Measurements from ENCODE around the gene MT1G. TPM values are rescaled to one million over a fixed set of nuclear protein-coding genes. Genes with fewer than 3 reads are reported as not detected.
"Not testable (repeated sequence)": the region's sequence is repeated elsewhere in the genome, so short reads cannot be mapped to it uniquely, and the experiment has no call there.

Gene MT1G
- polyA plus RNA-seq, 1 donor (not counting 4 experiments of a cell fraction or from before 2014, with no cell fraction given), result 9.8 TPM

GRCh38 chr16:56621665-56622445 is 46.0 kb downstream of the MT1G start:
- H3K9me3 ChIP-seq (ENCODE audit: control insufficient read depth, low read depth, low read length); H3K4me2 ChIP-seq (ENCODE audit: control insufficient read depth, extremely low read depth, insufficient read depth, low read depth, low read length); H3K9me1 ChIP-seq (ENCODE audit: control insufficient read depth, extremely low read depth, insufficient read depth, low read length); H3K4me3 ChIP-seq (ENCODE audit: control insufficient read depth in 2 of 3, extremely low read depth in 1 of 3, insufficient read depth in 2 of 3, low read depth in 1 of 3, low read length in 3 of 3); H3K27ac ChIP-seq (ENCODE audit: control insufficient read depth, insufficient read depth, low read length); H3K9ac ChIP-seq (ENCODE audit: control insufficient read depth, extremely low read depth, insufficient read depth, low read length); H3K79me2 ChIP-seq (ENCODE audit: control insufficient read depth, insufficient read depth, low read length); FAIRE-seq; H3K36me3 ChIP-seq (ENCODE audit: control insufficient read depth in 2 of 2, extremely low read depth in 1 of 2, insufficient read depth in 2 of 2, low read length in 2 of 2); DNase-seq (ENCODE audit: low read depth, low spot score); H3K27me3 ChIP-seq (ENCODE audit: control insufficient read depth, extremely low read depth, insufficient read depth, low read length); dilution Hi-C loops (cut with MboI; ENCODE audit: extremely low pct_ligation_motif_present, low sequenced_read_pairs); H2AFZ ChIP-seq (ENCODE audit: control insufficient read depth, low read length); H4K20me1 ChIP-seq (ENCODE audit: control insufficient read depth, extremely low read depth, insufficient read depth, low read length): not testable (repeated sequence)
- peaks cover 12% of the 10 kb centered on the region for H3K4me1 ChIP-seq (ENCODE audit: control insufficient read depth, extremely low read depth, insufficient read depth, low read length)

- H3K9me3 ChIP-seq (ENCODE audit: control insufficient read depth, low read depth, low read length), result no peaks in the 10 kb centered on the region
- peaks cover 12% of the 10 kb centered on the region for H3K4me1 ChIP-seq (ENCODE audit: control insufficient read depth, extremely low read depth, insufficient read depth, low read length)
- H2AFZ ChIP-seq (ENCODE audit: control insufficient read depth, low read length), result no peak overlapping the region
- H3K9me1 ChIP-seq (ENCODE audit: control insufficient read depth, extremely low read depth, insufficient read depth, low read length), result no peaks in the 10 kb centered on the region
- no peak for TF ChIP-seq CTCF (optimal IDR thresholded peaks at IDR 0.05 in 1 of 3, IDR thresholded peaks at IDR 0.05 in 1 of 3, conservative IDR thresholded peaks at IDR 0.05 in 1 of 3; ENCODE audit: extremely low read depth in 1 of 3, insufficient read depth in 2 of 3, low read length in 3 of 3)
- no peak for TF ChIP-seq EZH2 (IDR thresholded peaks at IDR 0.05; ENCODE audit: low read length)
- H3K9ac ChIP-seq (ENCODE audit: control insufficient read depth, extremely low read depth, insufficient read depth, low read length), result no peak overlapping the region
- H3K4me2 ChIP-seq (ENCODE audit: control insufficient read depth, extremely low read depth, insufficient read depth, low read depth, low read length), result no peak overlapping the region
- no peaks in the 10 kb centered on the region for H3K36me3 ChIP-seq (ENCODE audit: control insufficient read depth in 2 of 2, extremely low read depth in 1 of 2, insufficient read depth in 2 of 2, low read length in 2 of 2)
- FAIRE-seq (no peak), DNase-seq (ENCODE audit: low read depth, low spot score) (no peak)
- H4K20me1 ChIP-seq (ENCODE audit: control insufficient read depth, extremely low read depth, insufficient read depth, low read length), result no peaks in the 10 kb centered on the region
- H3K27me3 ChIP-seq (ENCODE audit: control insufficient read depth, extremely low read depth, insufficient read depth, low read length), result no peaks in the 10 kb centered on the region
- no peaks in the 10 kb centered on the region for H3K79me2 ChIP-seq (ENCODE audit: control insufficient read depth, insufficient read depth, low read length)
- H3K4me3 ChIP-seq (ENCODE audit: control insufficient read depth in 2 of 3, extremely low read depth in 1 of 3, insufficient read depth in 2 of 3, low read depth in 1 of 3, low read length in 3 of 3), result no peak overlapping the region
- H3K27ac ChIP-seq (ENCODE audit: control insufficient read depth, insufficient read depth, low read length), result no peak overlapping the region
- dilution Hi-C loops (cut with MboI; ENCODE audit: extremely low pct_ligation_motif_present, low sequenced_read_pairs), result no loop called here
Measured at GRCh38 chr16:56620339-56620897, 47.4 kb downstream of the MT1G start.
